Keratinocyte (primary cell): ENCODE results near the gene SP110. TPM values are rescaled to one million over a fixed set of nuclear protein-coding genes. Genes with fewer than 3 reads are reported as not detected.

Experiments used
- DNase-seq: peaks from one replicate; pipeline ENCODE4 v3.0.0-alpha.2; 2011; ENCODE audit warnings: low read depth, missing footprints, low spot score
- FAIRE-seq: peaks from 2 replicates; lab custom pipeline; 2011; peaks lifted over from hg19 to GRCh38; lab: Jason Lieb, UNC
- H2AFZ ChIP-seq: 2 replicates; pipeline ENCODE4 v1.6.0; 2012; ENCODE audit warnings: low read length, control low read depth, inconsistent platforms; ENCODE audit not compliant: control insufficient read depth
- H3K27ac ChIP-seq: 2 replicates; pipeline ENCODE4 v1.5.1; 2011; ENCODE audit warnings: low read length; ENCODE audit not compliant: control insufficient read depth, insufficient read depth
- H3K27me3 ChIP-seq: 3 replicates; pipeline ENCODE4 v1.6.0; 2011; ENCODE audit warnings: low read length; ENCODE audit not compliant: control insufficient read depth, insufficient read depth; ENCODE audit errors: extremely low read depth
- H3K36me3 ChIP-seq, 2 experiments: 2 replicates in 1 of 2; 3 replicates in 1 of 2; pipeline ENCODE4 v1.5.1; 2011; ENCODE audit warnings: low read length in 2 of 2, mild to moderate bottlenecking in 1 of 2; ENCODE audit not compliant: control insufficient read depth in 2 of 2, insufficient read depth in 2 of 2; ENCODE audit errors: extremely low read depth in 1 of 2
- H3K4me1 ChIP-seq: 3 replicates; pipeline ENCODE4 v1.5.1; 2011; ENCODE audit warnings: low read length; ENCODE audit not compliant: control insufficient read depth, insufficient read depth; ENCODE audit errors: extremely low read depth
- H3K4me2 ChIP-seq: 3 replicates; pipeline ENCODE4 v1.6.0; 2011; ENCODE audit warnings: low read depth, low read length; ENCODE audit not compliant: control insufficient read depth, insufficient read depth; ENCODE audit errors: extremely low read depth
- H3K4me3 ChIP-seq, 3 experiments: fragments of 200-600 bp in 1 of 3; sonication (generic) in 1 of 3; 2 replicates in 2 of 3; 3 replicates in 1 of 3; pipeline ENCODE4 v1.5.1; 2011 to 2016; ENCODE audit warnings: low read length in 3 of 3, mild to moderate bottlenecking in 3 of 3, control low read depth in 2 of 3, inconsistent platforms in 1 of 3, low read depth in 1 of 3, mixed read lengths in 1 of 3, mixed run types in 1 of 3, moderate library complexity in 1 of 3; ENCODE audit not compliant: control insufficient read depth in 2 of 3, insufficient read depth in 2 of 3; ENCODE audit errors: extremely low read depth in 1 of 3
- H3K79me2 ChIP-seq: 2 replicates; pipeline ENCODE4 v1.6.0; 2012; ENCODE audit warnings: low read length; ENCODE audit not compliant: control insufficient read depth, insufficient read depth
- H3K9ac ChIP-seq: 3 replicates; pipeline ENCODE4 v1.6.0; 2011; ENCODE audit warnings: low read length; ENCODE audit not compliant: control insufficient read depth, insufficient read depth; ENCODE audit errors: extremely low read depth
- H3K9me1 ChIP-seq: 3 replicates; pipeline ENCODE4 v1.6.0; 2011; ENCODE audit warnings: low read length; ENCODE audit not compliant: control insufficient read depth, insufficient read depth; ENCODE audit errors: extremely low read depth
- H3K9me3 ChIP-seq: 2 replicates; pipeline ENCODE4 v1.5.1; 2012; ENCODE audit warnings: low read depth, low read length; ENCODE audit not compliant: control insufficient read depth
- H4K20me1 ChIP-seq: 3 replicates; pipeline ENCODE4 v1.6.0; 2011; ENCODE audit warnings: low read length; ENCODE audit not compliant: control insufficient read depth, insufficient read depth; ENCODE audit errors: extremely low read depth
- EZH2 ChIP-seq: IDR thresholded peaks from one replicate; pipeline ENCODE4 v1.6.1; 2012; ENCODE audit warnings: inconsistent platforms, mild to moderate bottlenecking, low read length, moderate library complexity
- dilution Hi-C: fragments of 300-500 bp; cut with MboI; formaldehyde crosslinking; loops from one replicate; pipeline ENCODE4 v1.7.0; 2020; ENCODE audit warnings: low sequenced_read_pairs; ENCODE audit not compliant: extremely low pct_ligation_motif_present
- polyA plus RNA-seq, 5 experiments: library from polyadenylated mRNA; depleted of rRNA in 3 of 5; stranded (reverse) in 3 of 5; stranded (forward) in 1 of 5; unstranded in 1 of 5; fragments of >200 nt; gene quantifications; 1 replicate in 1 of 5; 2 replicates in 3 of 5; 3 replicates in 1 of 5; pipeline versions ENCODE4 v1.2.1 to v1.2.3, GENCODE V29; 2011 to 2012; ENCODE audit warnings: missing spikeins in 2 of 5, low read depth in 1 of 5, low replicate concordance in 1 of 5
- TF ChIP-seq, protein P1 (sequence below), 3 experiments: IDR thresholded peaks in 1 of 3; conservative IDR thresholded peaks in 1 of 3; optimal IDR thresholded peaks in 1 of 3; 2 replicates in 2 of 3; 3 replicates in 1 of 3; pipeline versions ENCODE3 to v1.5.1; 2011; ENCODE audit warnings: low read length in 3 of 3, mild to moderate bottlenecking in 3 of 3, moderate library complexity in 2 of 3, control low read depth in 1 of 3, inconsistent platforms in 1 of 3; ENCODE audit not compliant: insufficient read depth in 2 of 3; ENCODE audit errors: extremely low read depth in 1 of 3

Gene SP110
- polyA plus RNA-seq, 1 donor (not counting 4 experiments of a cell fraction or from before 2014, with no cell fraction given), result 26.5 TPM

GRCh38 chr2:230158468-230158867, 61.3 kb downstream of the SP110 start:
- H3K4me1 ChIP-seq, result no peaks in the 10 kb centered on the region
- no peak overlapping the region for H3K27ac ChIP-seq
- no peaks in the 10 kb centered on the region for H3K9me3 ChIP-seq
- H3K9me1 ChIP-seq, result no peaks in the 10 kb centered on the region
- FAIRE-seq (no peak), DNase-seq (no peak)
- H3K79me2 ChIP-seq, result no peaks in the 10 kb centered on the region
- dilution Hi-C loops, result no loop called here
- TF ChIP-seq, protein P1, sequence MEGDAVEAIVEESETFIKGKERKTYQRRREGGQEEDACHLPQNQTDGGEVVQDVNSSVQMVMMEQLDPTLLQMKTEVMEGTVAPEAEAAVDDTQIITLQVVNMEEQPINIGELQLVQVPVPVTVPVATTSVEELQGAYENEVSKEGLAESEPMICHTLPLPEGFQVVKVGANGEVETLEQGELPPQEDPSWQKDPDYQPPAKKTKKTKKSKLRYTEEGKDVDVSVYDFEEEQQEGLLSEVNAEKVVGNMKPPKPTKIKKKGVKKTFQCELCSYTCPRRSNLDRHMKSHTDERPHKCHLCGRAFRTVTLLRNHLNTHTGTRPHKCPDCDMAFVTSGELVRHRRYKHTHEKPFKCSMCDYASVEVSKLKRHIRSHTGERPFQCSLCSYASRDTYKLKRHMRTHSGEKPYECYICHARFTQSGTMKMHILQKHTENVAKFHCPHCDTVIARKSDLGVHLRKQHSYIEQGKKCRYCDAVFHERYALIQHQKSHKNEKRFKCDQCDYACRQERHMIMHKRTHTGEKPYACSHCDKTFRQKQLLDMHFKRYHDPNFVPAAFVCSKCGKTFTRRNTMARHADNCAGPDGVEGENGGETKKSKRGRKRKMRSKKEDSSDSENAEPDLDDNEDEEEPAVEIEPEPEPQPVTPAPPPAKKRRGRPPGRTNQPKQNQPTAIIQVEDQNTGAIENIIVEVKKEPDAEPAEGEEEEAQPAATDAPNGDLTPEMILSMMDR (optimal IDR thresholded peaks at IDR 0.05 in 1 of 3, IDR thresholded peaks at IDR 0.05 in 1 of 3, conservative IDR thresholded peaks at IDR 0.05 in 1 of 3; ENCODE audit: extremely low read depth in 1 of 3, insufficient read depth in 2 of 3, low read length in 3 of 3), result no peak
- TF ChIP-seq EZH2, result no peak
- no peak overlapping the region for H3K9ac ChIP-seq
- H3K4me3 ChIP-seq, result no peak overlapping the region
- H4K20me1 ChIP-seq, result no peaks in the 10 kb centered on the region
- H3K4me2 ChIP-seq, result no peak overlapping the region
- H3K36me3 ChIP-seq, result no peaks in the 10 kb centered on the region
- H3K27me3 ChIP-seq, result no peaks in the 10 kb centered on the region
- no peak overlapping the region for H2AFZ ChIP-seq

GRCh38 chr2:230156782-230157699, 62.7 kb downstream of the SP110 start:
- no peak overlapping the region for H3K27ac ChIP-seq
- DNase-seq (no peak), FAIRE-seq (no peak)
- H3K4me1 ChIP-seq, result no peaks in the 10 kb centered on the region
- no peaks in the 10 kb centered on the region for H3K9me1 ChIP-seq
- H3K4me2 ChIP-seq, result no peak overlapping the region
- H4K20me1 ChIP-seq, result no peaks in the 10 kb centered on the region
- TF ChIP-seq, protein P1 (optimal IDR thresholded peaks at IDR 0.05 in 1 of 3, IDR thresholded peaks at IDR 0.05 in 1 of 3, conservative IDR thresholded peaks at IDR 0.05 in 1 of 3; ENCODE audit: extremely low read depth in 1 of 3, insufficient read depth in 2 of 3, low read length in 3 of 3), result no peak
- no peak for TF ChIP-seq EZH2
- H3K79me2 ChIP-seq, result no peaks in the 10 kb centered on the region
- H3K9ac ChIP-seq, result no peak overlapping the region
- H2AFZ ChIP-seq, result no peak overlapping the region
- no peaks in the 10 kb centered on the region for H3K36me3 ChIP-seq
- no peaks in the 10 kb centered on the region for H3K9me3 ChIP-seq
- no peaks in the 10 kb centered on the region for H3K27me3 ChIP-seq
- dilution Hi-C loops, result no loop called here
- no peak overlapping the region for H3K4me3 ChIP-seq
